GM23338 (cell line): Measurements from ENCODE around the gene C14orf119. TPM values are rescaled to one million over a fixed set of nuclear protein-coding genes. Genes with fewer than 3 reads are reported as not detected.

Experiments
- ATAC-seq: fragments of 200-7000 bp; cut with Tn5 transposase; 3 replicates; pipeline ENCODE4 v1.9.1; 2020
- DNase-seq: peaks from one replicate; pipeline ENCODE4 v3.0.0-alpha.2; 2015; ENCODE audit warnings: low spot score
- H2AFZ ChIP-seq: fragments of 200-600 bp; sonication (generic); 2 replicates; pipeline ENCODE4 v1.8.0; 2016; ENCODE audit warnings: antibody characterized with exemption, mild to moderate bottlenecking, moderate library complexity
- H3F3A ChIP-seq: fragments of 200-600 bp; sonication (generic); replicated peaks from 2 replicates; pipeline ENCODE4 v1.8.0; 2017; ENCODE audit warnings: antibody characterized with exemption, mixed run types, low read depth
- H3K27ac ChIP-seq: fragments of 200-600 bp; sonication (generic); 2 replicates; pipeline ENCODE4 v1.6.1; 2016; ENCODE audit warnings: low read depth
- H3K27me3 ChIP-seq: fragments of 200-600 bp; sonication (generic); 2 replicates; pipeline ENCODE4 v1.8.0; 2016; ENCODE audit warnings: mild to moderate bottlenecking, mixed run types, moderate library complexity; ENCODE audit not compliant: insufficient read depth
- H3K36me3 ChIP-seq: fragments of 200-600 bp; sonication (generic); 2 replicates; pipeline ENCODE4 v1.8.0; 2016; ENCODE audit warnings: mild to moderate bottlenecking; ENCODE audit not compliant: insufficient read depth
- H3K4me1 ChIP-seq: fragments of 200-600 bp; sonication (generic); 2 replicates; pipeline ENCODE4 v1.8.0; 2016; ENCODE audit warnings: mild to moderate bottlenecking, moderate library complexity; ENCODE audit not compliant: insufficient read depth
- H3K4me2 ChIP-seq: fragments of 200-600 bp; sonication (generic); 2 replicates; pipeline ENCODE4 v1.7.1; 2017; ENCODE audit warnings: mixed run types
- H3K4me3 ChIP-seq: fragments of 200-600 bp; sonication (generic); 2 replicates; pipeline ENCODE4 v1.6.1; 2016; ENCODE audit warnings: mixed run types
- H3K79me2 ChIP-seq: fragments of 200-600 bp; sonication (generic); replicated peaks from 2 replicates; pipeline ENCODE4 v1.8.0; 2017; ENCODE audit warnings: mild to moderate bottlenecking; ENCODE audit not compliant: insufficient read depth
- H3K9me2 ChIP-seq: fragments of 200-600 bp; sonication (generic); 2 replicates; pipeline ENCODE4 v1.8.0; 2017; ENCODE audit not compliant: insufficient read depth
- H4K20me1 ChIP-seq: fragments of 200-600 bp; sonication (generic); replicated peaks from 2 replicates; pipeline ENCODE4 v1.8.0; 2017; ENCODE audit warnings: mild to moderate bottlenecking; ENCODE audit not compliant: insufficient read depth
- H3K27ac Mint-ChIP-seq: 2 replicates; pipeline ENCODE4 v1.8.0; 2020; ENCODE audit warnings: inconsistent platforms, mild to moderate bottlenecking, moderate library complexity, mixed read lengths
- H3K27me3 Mint-ChIP-seq: 3 replicates; pipeline ENCODE4 v1.8.0; 2022; ENCODE audit warnings: low read depth, mild to moderate bottlenecking, moderate library complexity, mixed read lengths, inconsistent platforms; ENCODE audit not compliant: insufficient read depth, poor library complexity
- H3K36me3 Mint-ChIP-seq: 3 replicates; pipeline ENCODE4 v1.8.0; 2021; ENCODE audit warnings: low read depth, mild to moderate bottlenecking, inconsistent platforms, moderate library complexity, mixed read lengths
- H3K4me1 Mint-ChIP-seq: 3 replicates; pipeline ENCODE4 v1.8.0; 2020; ENCODE audit warnings: mild to moderate bottlenecking, inconsistent platforms, mixed read lengths
- H3K4me3 Mint-ChIP-seq: 3 replicates; pipeline ENCODE4 v1.8.0; 2021; ENCODE audit warnings: moderate library complexity, mild to moderate bottlenecking, inconsistent platforms, mixed read lengths
- H3K9me3 Mint-ChIP-seq: 3 replicates; pipeline ENCODE4 v1.8.0; 2020; ENCODE audit warnings: moderate library complexity, mild to moderate bottlenecking, inconsistent platforms, mixed read lengths
- CREB1 ChIP-seq: fragments of 250-450 bp; sonication (Bioruptor Pico); IDR thresholded peaks from 2 replicates; pipeline ENCODE4 v1.5.0; 2020; ENCODE audit warnings: low read depth, mild to moderate bottlenecking, moderate library complexity
- CTCF ChIP-seq, 2 experiments: fragments of 200-600 bp in 1 of 2; sonication (generic) in 1 of 2; conservative IDR thresholded peaks; 2 replicates each; pipeline versions ENCODE4 v1.5.1 to v1.6.1; 2016 to 2017; ENCODE audit warnings: antibody characterized with exemption in 2 of 2, low read depth in 2 of 2, mild to moderate bottlenecking in 2 of 2, moderate library complexity in 1 of 2
- EZH2 ChIP-seq: fragments of 200-600 bp; sonication (generic); IDR thresholded peaks from one replicate; pipeline ENCODE4 v1.8.0; 2017; ENCODE audit warnings: antibody characterized with exemption, mild to moderate bottlenecking, low read depth; ENCODE audit not compliant: unreplicated experiment
- EZH2phosphoT487 ChIP-seq: fragments of 200-600 bp; sonication (generic); IDR thresholded peaks from one replicate; pipeline ENCODE4 v1.8.1; 2018; ENCODE audit warnings: antibody characterized with exemption; ENCODE audit not compliant: unreplicated experiment
- JUNB ChIP-seq: IDR thresholded peaks from one replicate; pipeline ENCODE4 v1.6.1; 2016; ENCODE audit warnings: antibody characterized with exemption; ENCODE audit not compliant: unreplicated experiment
- NANOG ChIP-seq: IDR thresholded peaks from 2 replicates; pipeline ENCODE4 v1.6.1; 2016; ENCODE audit warnings: antibody characterized with exemption, borderline replicate concordance
- POLR2AphosphoS5 ChIP-seq: IDR thresholded peaks from 2 replicates; pipeline ENCODE4 v1.6.1; 2016; ENCODE audit warnings: antibody characterized with exemption, low read depth
- STAT1 ChIP-seq: IDR thresholded peaks from one replicate; pipeline ENCODE4 v1.6.1; 2016; ENCODE audit warnings: antibody characterized with exemption; ENCODE audit not compliant: unreplicated experiment
- ZNF114 ChIP-seq: fragments of 250-450 bp; sonication (Bioruptor Pico); IDR thresholded peaks from 2 replicates; pipeline ENCODE4 v1.5.0; 2020; ENCODE audit warnings: mild to moderate bottlenecking, moderate library complexity
- ZNF331 ChIP-seq: fragments of 250-450 bp; sonication (Bioruptor Pico); IDR thresholded peaks from 2 replicates; pipeline ENCODE4 v1.5.0; 2020; ENCODE audit warnings: low read depth, mild to moderate bottlenecking, moderate library complexity
- polyA plus RNA-seq: library from polyadenylated mRNA; unstranded; fragments of >200 nt; fragmentation: Nextera tagmentation; extraction: Ambion mirVana; gene quantifications from 2 replicates; pipeline ENCODE4 v1.2.1, GENCODE V29; 2016
- total RNA-seq: library from RNA; depleted of rRNA; stranded (reverse); fragments of >200 nt; shearing (Covaris generic); gene quantifications from 2 replicates; pipeline ENCODE4 v1.2.3, GENCODE V29; 2014
- TF ChIP-seq, protein P1 (sequence below): fragments of 250-450 bp; sonication (Bioruptor Pico); IDR thresholded peaks from 2 replicates; pipeline ENCODE4 v1.5.0; 2020; ENCODE audit warnings: mild to moderate bottlenecking, moderate library complexity
- TF ChIP-seq, protein P2 (sequence below): IDR thresholded peaks from 2 replicates; pipeline ENCODE4 v1.6.1; 2016; ENCODE audit warnings: antibody characterized with exemption
- TF ChIP-seq, protein P3 (sequence below): IDR thresholded peaks from one replicate; pipeline ENCODE4 v1.6.1; 2018; ENCODE audit warnings: antibody characterized with exemption; ENCODE audit not compliant: unreplicated experiment

C14orf119 gene
- total and polyA plus RNA-seq, 2 experiments from 2014 or later: 49.4 to 118 TPM

DNA sequence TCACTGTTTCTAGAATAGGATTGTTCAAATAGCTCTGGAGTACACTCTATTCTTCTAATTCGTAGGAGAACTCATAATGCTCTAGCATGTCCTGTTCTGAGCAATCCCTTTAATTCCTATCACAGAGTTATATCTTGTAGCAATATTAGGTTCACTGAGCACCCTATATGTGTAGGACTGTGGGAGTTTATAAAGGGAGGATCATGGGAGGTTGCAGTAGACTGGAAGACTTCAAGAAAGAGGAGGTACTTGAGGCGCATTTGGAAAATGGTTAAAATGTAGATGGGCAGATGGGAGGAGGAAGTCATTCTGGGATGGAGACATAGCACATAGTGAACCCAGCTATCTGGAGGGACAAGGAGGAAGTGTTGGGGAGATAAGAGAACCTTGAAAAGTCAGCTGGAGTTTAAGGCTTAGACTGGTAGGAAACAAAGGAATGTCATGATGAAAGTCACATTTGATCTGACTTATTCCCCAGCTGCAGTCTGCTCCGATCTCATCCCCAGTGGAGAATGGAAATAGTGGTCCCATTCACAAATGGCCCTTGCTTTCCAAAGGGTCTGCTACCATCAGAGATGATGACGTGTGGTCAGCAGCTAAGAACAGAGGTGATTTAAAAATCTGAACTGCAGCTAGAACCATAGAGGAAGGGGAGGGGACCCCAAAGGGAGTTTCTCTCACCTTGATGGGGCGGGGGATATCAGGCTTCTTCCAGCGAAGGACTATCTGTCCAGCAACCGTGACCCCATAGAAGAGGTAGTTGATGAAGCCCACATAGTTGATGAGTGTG lies 33.9 kb downstream of the C14orf119 start:
- no peaks in the 10 kb centered on the region; the same call in 1 of the 2 replicates for H4K20me1 ChIP-seq
- no peaks in the 10 kb centered on the region for H3K27me3 ChIP-seq
- H3K27ac ChIP-seq: no peak overlapping the region
- Mint-ChIP-seq H3K4me1 (peaks cover 19% of the 10 kb centered on the region), H3K4me3 (no peak overlapping the region), H3K27ac (no peak overlapping the region), H3K27me3 (peaks cover 5% of the 10 kb centered on the region), H3K9me3 (no peaks in the 10 kb centered on the region), H3K36me3 (peaks cover 54% of the 10 kb centered on the region)
- no peak for ATAC-seq
- DNase-seq: no peak
- no peak overlapping the region for H2AFZ ChIP-seq
- H3K4me2 ChIP-seq: no peak overlapping the region
- H3K4me3 ChIP-seq: no peak overlapping the region
- TF ChIP-seq, protein P1, sequence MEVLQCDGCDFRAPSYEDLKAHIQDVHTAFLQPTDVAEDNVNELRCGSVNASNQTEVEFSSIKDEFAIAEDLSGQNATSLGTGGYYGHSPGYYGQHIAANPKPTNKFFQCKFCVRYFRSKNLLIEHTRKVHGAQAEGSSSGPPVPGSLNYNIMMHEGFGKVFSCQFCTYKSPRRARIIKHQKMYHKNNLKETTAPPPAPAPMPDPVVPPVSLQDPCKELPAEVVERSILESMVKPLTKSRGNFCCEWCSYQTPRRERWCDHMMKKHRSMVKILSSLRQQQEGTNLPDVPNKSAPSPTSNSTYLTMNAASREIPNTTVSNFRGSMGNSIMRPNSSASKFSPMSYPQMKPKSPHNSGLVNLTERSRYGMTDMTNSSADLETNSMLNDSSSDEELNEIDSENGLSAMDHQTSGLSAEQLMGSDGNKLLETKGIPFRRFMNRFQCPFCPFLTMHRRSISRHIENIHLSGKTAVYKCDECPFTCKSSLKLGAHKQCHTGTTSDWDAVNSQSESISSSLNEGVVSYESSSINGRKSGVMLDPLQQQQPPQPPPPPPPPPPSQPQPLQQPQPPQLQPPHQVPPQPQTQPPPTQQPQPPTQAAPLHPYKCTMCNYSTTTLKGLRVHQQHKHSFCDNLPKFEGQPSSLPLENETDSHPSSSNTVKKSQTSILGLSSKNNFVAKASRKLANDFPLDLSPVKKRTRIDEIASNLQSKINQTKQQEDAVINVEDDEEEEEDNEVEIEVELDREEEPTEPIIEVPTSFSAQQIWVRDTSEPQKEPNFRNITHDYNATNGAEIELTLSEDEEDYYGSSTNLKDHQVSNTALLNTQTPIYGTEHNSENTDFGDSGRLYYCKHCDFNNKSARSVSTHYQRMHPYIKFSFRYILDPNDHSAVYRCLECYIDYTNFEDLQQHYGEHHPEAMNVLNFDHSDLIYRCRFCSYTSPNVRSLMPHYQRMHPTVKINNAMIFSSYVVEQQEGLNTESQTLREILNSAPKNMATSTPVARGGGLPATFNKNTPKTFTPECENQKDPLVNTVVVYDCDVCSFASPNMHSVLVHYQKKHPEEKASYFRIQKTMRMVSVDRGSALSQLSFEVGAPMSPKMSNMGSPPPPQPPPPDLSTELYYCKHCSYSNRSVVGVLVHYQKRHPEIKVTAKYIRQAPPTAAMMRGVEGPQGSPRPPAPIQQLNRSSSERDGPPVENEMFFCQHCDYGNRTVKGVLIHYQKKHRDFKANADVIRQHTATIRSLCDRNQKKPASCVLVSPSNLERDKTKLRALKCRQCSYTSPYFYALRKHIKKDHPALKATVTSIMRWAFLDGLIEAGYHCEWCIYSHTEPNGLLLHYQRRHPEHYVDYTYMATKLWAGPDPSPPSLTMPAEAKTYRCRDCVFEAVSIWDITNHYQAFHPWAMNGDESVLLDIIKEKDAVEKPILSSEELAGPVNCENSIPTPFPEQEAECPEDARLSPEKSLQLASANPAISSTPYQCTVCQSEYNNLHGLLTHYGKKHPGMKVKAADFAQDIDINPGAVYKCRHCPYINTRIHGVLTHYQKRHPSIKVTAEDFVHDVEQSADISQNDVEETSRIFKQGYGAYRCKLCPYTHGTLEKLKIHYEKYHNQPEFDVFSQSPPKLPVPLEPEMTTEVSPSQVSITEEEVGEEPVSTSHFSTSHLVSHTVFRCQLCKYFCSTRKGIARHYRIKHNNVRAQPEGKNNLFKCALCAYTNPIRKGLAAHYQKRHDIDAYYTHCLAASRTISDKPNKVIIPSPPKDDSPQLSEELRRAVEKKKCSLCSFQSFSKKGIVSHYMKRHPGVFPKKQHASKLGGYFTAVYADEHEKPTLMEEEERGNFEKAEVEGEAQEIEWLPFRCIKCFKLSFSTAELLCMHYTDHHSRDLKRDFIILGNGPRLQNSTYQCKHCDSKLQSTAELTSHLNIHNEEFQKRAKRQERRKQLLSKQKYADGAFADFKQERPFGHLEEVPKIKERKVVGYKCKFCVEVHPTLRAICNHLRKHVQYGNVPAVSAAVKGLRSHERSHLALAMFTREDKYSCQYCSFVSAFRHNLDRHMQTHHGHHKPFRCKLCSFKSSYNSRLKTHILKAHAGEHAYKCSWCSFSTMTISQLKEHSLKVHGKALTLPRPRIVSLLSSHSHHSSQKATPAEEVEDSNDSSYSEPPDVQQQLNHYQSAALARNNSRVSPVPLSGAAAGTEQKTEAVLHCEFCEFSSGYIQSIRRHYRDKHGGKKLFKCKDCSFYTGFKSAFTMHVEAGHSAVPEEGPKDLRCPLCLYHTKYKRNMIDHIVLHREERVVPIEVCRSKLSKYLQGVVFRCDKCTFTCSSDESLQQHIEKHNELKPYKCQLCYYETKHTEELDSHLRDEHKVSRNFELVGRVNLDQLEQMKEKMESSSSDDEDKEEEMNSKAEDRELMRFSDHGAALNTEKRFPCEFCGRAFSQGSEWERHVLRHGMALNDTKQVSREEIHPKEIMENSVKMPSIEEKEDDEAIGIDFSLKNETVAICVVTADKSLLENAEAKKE (CRISPR knock-in tag): no peak
- TF ChIP-seq CTCF (conservative IDR thresholded peaks at IDR 0.05; ENCODE audit: low read depth in 2 of 2) (no peak), EZH2phosphoT487 (no peak), ZNF114 (CRISPR knock-in tag) (no peak), JUNB (no peak), POLR2AphosphoS5 (no peak), EZH2 (no peak), STAT1 (no peak), CREB1 (CRISPR knock-in tag) (no peak), NANOG (no peak), ZNF331 (CRISPR knock-in tag) (no peak)
- TF ChIP-seq, protein P2, sequence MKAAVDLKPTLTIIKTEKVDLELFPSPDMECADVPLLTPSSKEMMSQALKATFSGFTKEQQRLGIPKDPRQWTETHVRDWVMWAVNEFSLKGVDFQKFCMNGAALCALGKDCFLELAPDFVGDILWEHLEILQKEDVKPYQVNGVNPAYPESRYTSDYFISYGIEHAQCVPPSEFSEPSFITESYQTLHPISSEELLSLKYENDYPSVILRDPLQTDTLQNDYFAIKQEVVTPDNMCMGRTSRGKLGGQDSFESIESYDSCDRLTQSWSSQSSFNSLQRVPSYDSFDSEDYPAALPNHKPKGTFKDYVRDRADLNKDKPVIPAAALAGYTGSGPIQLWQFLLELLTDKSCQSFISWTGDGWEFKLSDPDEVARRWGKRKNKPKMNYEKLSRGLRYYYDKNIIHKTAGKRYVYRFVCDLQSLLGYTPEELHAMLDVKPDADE: no peak
- TF ChIP-seq, protein P3, sequence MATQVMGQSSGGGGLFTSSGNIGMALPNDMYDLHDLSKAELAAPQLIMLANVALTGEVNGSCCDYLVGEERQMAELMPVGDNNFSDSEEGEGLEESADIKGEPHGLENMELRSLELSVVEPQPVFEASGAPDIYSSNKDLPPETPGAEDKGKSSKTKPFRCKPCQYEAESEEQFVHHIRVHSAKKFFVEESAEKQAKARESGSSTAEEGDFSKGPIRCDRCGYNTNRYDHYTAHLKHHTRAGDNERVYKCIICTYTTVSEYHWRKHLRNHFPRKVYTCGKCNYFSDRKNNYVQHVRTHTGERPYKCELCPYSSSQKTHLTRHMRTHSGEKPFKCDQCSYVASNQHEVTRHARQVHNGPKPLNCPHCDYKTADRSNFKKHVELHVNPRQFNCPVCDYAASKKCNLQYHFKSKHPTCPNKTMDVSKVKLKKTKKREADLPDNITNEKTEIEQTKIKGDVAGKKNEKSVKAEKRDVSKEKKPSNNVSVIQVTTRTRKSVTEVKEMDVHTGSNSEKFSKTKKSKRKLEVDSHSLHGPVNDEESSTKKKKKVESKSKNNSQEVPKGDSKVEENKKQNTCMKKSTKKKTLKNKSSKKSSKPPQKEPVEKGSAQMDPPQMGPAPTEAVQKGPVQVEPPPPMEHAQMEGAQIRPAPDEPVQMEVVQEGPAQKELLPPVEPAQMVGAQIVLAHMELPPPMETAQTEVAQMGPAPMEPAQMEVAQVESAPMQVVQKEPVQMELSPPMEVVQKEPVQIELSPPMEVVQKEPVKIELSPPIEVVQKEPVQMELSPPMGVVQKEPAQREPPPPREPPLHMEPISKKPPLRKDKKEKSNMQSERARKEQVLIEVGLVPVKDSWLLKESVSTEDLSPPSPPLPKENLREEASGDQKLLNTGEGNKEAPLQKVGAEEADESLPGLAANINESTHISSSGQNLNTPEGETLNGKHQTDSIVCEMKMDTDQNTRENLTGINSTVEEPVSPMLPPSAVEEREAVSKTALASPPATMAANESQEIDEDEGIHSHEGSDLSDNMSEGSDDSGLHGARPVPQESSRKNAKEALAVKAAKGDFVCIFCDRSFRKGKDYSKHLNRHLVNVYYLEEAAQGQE: no peak
- no peaks in the 10 kb centered on the region for H3K9me2 ChIP-seq
- peaks cover 18% of the 10 kb centered on the region for H3K4me1 ChIP-seq
- peaks cover 9% of the 10 kb centered on the region for H3K36me3 ChIP-seq
- no peaks in the 10 kb centered on the region for H3K79me2 ChIP-seq
- no peaks in the 10 kb centered on the region for H3F3A ChIP-seq
